HepG2 (cell line): ENCODE measurements around the gene RPS15A.

Source experiments
- FOXP1 ChIP-seq, 2 experiments: fragments of 450-650 bp in 1 of 2; IDR thresholded peaks; 2 replicates each; pipeline ENCODE4 v1.6.1; 2017 to 2018; ENCODE audit warnings: antibody characterized with exemption in 1 of 2
- MBD4 ChIP-seq: IDR thresholded peaks from 2 replicates; pipeline ENCODE4 v1.6.1; 2012; ENCODE audit warnings: low read length, inconsistent platforms, borderline replicate concordance
- SPEN ChIP-seq: sonication (generic); formaldehyde crosslinking; IDR thresholded peaks from 2 replicates; pipeline ENCODE4 v1.5.1; 2020; ENCODE audit warnings: low read depth, mild to moderate bottlenecking, missing genetic modification reagents
- TF ChIP-seq, protein P1 (sequence below): IDR thresholded peaks from 2 replicates; pipeline ENCODE4 v1.6.1; 2016
- TF ChIP-seq, protein P2 (sequence below): fragments of 450-650 bp; IDR thresholded peaks from 2 replicates; pipeline ENCODE4 v1.6.1; 2017; ENCODE audit warnings: mild to moderate bottlenecking
- TF ChIP-seq, protein P3 (sequence below): sonication (generic); formaldehyde crosslinking; IDR thresholded peaks from 2 replicates; pipeline ENCODE4 v1.8.0; 2022; ENCODE audit warnings: mild to moderate bottlenecking, missing genetic modification reagents; ENCODE audit not compliant: insufficient replicate concordance

DNA sequence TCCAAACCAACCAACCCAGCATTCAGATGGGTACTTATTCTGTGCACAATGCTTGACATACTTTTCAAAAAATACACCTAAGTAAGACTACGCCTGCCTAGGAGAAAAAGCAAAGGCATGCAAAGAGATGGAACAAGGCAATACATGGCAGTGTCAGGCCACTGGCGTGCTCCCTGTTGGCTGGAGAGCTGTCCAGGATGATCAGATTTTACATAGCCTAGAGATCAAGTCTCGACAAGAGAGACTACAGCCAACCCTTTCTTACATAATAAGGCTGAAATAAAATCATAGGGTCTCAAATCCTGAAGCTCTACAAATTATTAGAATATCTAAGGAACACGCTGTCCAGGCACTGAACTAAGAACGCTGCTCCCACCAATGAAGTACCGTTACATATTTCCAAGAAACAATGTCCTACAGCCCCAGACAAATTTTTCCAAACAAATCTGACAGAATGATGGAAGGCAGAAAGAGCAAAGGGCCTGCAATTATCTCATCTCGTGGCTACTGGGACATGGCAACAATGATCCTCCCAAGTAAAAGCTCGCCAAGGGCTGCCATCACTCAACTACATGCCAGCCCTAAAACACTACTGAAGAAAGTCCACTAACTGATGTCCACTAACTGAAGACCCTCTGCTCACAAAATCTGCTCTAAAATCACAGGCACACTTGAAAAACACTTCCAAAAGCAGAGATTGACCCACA, 5.1 kb downstream of the RPS15A start:
- TF ChIP-seq, protein P1, sequence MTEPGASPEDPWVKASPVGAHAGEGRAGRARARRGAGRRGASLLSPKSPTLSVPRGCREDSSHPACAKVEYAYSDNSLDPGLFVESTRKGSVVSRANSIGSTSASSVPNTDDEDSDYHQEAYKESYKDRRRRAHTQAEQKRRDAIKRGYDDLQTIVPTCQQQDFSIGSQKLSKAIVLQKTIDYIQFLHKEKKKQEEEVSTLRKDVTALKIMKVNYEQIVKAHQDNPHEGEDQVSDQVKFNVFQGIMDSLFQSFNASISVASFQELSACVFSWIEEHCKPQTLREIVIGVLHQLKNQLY (CRISPR knock-in tag) = no peak
- no peak for TF ChIP-seq MBD4
- no peak for TF ChIP-seq SPEN
- TF ChIP-seq, protein P2, sequence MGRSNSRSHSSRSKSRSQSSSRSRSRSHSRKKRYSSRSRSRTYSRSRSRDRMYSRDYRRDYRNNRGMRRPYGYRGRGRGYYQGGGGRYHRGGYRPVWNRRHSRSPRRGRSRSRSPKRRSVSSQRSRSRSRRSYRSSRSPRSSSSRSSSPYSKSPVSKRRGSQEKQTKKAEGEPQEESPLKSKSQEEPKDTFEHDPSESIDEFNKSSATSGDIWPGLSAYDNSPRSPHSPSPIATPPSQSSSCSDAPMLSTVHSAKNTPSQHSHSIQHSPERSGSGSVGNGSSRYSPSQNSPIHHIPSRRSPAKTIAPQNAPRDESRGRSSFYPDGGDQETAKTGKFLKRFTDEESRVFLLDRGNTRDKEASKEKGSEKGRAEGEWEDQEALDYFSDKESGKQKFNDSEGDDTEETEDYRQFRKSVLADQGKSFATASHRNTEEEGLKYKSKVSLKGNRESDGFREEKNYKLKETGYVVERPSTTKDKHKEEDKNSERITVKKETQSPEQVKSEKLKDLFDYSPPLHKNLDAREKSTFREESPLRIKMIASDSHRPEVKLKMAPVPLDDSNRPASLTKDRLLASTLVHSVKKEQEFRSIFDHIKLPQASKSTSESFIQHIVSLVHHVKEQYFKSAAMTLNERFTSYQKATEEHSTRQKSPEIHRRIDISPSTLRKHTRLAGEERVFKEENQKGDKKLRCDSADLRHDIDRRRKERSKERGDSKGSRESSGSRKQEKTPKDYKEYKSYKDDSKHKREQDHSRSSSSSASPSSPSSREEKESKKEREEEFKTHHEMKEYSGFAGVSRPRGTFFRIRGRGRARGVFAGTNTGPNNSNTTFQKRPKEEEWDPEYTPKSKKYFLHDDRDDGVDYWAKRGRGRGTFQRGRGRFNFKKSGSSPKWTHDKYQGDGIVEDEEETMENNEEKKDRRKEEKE = no peak
- no peak for TF ChIP-seq FOXP1 (IDR thresholded peaks at IDR 0.05)
- TF ChIP-seq FOXP1 (CRISPR knock-in tag; IDR thresholded peaks at IDR 0.05) = no peak
- TF ChIP-seq, protein P3, sequence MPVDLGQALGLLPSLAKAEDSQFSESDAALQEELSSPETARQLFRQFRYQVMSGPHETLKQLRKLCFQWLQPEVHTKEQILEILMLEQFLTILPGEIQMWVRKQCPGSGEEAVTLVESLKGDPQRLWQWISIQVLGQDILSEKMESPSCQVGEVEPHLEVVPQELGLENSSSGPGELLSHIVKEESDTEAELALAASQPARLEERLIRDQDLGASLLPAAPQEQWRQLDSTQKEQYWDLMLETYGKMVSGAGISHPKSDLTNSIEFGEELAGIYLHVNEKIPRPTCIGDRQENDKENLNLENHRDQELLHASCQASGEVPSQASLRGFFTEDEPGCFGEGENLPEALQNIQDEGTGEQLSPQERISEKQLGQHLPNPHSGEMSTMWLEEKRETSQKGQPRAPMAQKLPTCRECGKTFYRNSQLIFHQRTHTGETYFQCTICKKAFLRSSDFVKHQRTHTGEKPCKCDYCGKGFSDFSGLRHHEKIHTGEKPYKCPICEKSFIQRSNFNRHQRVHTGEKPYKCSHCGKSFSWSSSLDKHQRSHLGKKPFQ = no peak
